Left hindlimb (tissue), 1 donor: ENCODE measurements around the gene AEBP1.

Source experiments
- DNase-seq: peaks from one replicate; pipeline ENCODE4 v3.0.0-alpha.2; 2018

AEBP1 gene

DNA sequence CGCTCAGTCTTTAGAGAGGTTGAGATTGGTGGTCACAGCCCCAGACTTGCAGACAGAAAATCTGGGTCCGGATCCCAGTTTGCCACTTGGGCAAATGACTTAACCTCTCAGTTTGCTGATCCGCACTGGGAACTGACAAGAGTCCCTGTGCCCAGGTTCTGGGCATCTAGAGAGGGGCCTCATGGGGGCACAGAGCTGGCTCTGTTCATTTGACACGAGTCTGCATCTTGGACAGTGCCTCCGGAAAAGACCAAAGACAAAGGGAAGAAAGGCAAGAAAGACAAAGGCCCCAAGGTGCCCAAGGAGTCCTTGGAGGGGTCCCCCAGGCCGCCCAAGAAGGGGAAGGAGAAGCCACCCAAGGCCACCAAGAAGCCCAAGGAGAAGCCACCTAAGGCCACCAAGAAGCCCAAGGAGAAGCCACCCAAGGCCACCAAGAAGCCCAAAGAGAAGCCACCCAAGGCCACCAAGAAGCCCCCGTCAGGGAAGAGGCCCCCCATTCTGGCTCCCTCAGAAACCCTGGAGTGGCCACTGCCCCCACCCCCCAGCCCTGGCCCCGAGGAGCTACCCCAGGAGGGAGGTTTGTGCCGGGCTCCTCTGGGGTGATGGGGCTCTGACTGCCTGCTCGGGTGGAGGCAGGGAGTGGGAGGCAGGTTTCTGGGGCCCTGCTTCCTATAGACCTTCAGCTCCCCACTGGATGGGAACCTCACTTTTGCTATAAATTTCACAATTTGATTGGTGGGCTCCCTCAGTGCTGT, 2.3 kb downstream of the AEBP1 start:
- no peak for DNase-seq

DNA sequence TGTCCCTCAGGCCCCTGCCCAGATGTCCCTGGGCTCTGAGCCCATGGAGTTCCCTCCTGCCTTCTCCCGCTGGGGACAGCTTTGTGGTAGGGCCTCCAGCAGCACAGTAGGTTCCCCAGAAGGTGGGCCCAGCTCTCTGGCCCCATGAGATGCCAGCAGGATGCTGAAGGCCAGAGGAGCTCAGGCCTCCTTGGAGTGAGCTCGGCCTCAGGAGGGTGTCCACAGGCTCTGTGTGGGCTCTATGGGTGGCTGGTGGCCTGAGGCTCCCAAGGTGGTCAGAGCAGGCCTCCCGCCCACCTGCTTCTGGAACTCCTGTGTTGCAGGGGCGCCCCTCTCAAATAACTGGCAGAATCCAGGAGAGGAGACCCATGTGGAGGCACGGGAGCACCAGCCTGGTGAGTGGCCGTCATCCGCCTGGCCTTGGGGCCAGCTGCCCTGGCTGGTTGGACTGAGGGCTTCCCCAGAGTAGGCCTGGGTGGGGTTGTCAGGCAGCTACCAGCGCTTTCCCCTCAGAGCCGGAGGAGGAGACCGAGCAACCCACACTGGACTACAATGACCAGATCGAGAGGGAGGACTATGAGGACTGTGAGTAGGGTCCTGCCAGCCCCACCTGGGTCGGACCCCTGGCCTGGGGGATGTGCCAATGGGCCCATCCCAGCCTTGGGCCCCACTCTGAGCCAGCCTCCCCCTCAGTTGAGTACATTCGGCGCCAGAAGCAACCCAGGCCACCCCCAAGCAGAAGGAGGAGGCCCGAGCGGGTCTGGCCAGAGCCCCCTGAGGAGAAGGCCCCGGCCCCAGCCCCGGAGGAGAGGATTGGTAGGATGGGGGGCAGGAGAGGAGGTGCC, 3.2 kb downstream of the AEBP1 start:
- no peak for DNase-seq

DNA sequence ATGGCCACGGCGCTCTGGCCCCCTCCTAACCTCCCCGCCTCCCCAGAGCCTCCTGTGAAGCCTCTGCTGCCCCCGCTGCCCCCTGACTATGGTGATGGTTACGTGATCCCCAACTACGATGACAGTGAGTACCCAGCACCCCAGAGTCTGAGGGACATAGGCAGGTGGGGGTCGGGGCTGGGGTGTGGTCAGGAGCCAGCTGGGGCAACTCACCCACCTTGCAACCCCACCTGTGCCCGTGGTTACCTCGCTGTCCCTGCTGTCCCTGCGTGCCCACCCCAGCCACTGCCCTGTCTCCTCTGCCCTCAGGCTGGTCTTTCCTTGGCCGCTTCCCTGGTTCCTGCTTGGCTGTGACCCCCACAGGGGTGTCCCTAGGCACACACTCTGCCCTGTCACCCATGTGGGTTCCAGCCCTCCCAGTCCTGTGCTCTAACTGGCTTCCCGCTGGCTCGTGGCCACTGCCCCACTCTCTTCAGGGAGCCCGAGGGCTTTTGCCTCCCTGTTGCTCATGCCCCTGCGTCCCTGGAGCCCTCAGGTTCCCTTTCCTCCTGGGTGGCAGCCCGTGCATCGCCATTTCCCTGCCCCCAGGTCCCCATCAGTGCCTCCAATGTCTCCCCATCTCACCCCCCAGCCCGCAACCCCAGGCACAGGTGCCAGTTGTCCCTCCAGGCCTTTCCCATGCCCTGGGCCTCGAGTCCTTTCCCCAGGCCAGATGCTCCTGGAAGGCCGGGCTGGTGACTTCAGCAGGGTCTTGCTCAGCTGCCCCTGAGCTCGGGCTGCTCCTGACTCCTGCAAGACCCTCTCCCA, 4.0 kb downstream of the AEBP1 start:
- no peak for DNase-seq

DNA sequence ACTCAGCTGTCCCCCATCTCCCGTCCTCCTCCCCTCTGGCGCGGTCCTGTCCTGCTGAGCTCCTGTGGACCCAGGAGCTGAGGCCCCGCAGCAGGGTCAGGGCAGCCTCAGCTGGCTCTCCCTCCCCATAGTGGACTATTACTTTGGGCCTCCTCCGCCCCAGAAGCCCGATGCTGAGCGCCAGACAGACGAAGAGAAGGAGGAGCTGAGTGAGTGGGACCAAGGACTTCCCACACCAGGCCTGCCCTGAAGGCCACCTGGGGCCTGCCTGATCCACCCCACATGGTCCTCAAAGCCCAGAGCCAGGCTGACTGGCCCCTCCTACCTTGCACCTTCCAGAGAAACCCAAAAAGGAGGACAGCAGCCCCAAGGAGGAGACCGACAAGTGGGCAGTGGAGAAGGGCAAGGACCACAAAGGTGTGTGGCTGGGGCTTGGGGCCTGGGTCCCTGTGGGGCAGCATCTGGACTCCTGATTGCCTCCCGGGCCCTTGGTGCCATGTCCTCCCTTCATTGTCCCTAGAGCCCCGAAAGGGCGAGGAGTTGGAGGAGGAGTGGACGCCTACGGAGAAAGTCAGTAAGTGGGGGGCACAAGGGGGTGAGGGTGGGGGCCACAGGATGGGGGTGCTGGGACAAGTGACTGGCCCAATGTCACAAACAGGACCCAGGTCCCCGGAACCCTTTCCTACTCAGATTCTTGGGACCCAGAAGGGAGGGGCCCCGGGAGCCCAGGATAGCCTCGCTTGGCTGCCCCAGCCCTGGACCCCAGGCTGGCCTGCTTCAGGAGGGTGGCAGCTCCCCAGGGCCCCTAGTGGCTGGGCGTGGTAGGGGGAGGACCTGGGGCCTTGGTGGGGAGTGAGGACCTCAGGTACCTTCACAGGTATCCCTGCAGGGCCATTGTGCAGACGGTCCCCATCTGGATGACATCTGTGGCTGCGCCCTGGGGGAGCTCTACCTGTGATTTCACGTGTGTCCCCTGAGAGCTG, 4.9 kb downstream of the AEBP1 start:
- DNase-seq = no peak

DNA sequence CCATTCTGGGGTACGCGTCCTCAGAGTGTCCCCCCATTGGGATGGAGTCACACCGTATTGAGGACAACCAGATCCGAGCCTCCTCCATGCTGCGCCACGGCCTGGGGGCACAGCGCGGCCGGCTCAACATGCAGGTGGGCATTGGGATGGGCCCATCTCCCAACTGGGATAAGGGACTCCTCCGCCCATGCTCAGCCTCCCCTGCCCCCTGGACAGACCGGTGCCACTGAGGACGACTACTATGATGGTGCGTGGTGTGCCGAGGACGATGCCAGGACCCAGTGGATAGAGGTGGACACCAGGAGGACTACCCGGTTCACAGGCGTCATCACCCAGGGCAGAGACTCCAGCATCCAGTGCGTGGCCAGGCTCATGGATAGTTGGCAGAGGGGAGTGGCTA, 5.8 kb downstream of the AEBP1 start:
- no peak for DNase-seq

DNA sequence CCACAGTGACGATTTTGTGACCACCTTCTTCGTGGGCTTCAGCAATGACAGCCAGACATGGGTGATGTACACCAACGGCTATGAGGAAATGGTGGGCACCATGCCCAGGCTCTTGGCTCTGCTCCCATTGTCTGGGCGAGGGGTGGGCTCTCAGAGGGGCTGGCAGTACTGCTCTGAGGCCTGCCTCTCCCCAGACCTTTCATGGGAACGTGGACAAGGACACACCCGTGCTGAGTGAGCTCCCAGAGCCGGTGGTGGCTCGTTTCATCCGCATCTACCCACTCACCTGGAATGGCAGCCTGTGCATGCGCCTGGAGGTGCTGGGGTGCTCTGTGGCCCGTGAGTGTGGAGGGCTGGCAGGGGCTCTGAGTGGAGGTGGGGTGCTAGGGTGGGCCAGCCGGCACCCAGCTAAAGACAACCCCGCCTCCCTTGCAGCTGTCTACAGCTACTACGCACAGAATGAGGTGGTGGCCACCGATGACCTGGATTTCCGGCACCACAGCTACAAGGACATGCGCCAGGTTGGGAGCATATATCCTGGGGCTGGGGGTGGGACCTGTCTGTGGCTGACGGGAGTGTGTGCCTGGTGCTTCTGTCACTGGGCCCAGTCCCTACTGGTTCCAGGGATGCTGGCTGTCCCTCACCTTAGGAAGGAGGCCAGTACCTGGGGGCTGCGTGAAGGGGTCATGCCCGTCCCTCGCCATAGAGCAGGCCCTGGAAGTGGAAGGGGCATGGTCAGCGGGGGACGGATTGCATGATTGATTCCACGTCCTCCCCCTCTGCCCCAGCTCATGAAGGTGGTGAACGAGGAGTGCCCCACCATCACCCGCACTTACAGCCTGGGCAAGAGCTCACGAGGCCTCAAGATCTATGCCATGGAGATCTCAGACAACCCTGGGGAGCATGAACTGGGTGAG, 6.8 kb downstream of the AEBP1 start:
- DNase-seq = no peak

DNA sequence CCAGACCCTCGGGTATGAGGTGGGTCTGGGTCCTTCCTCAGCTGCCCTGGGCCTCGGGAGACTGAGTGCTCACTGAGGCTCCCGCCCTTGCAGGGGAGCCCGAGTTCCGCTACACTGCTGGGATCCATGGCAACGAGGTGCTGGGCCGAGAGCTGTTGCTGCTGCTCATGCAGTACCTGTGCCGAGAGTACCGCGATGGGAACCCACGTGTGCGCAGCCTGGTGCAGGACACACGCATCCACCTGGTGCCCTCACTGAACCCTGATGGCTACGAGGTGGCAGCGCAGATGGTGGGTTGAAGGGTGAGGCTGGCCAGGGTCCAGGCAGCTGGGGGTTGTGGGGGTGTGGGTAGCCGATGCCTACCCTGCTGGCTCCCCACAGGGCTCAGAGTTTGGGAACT, 7.6 kb downstream of the AEBP1 start:
- no peak for DNase-seq

DNA sequence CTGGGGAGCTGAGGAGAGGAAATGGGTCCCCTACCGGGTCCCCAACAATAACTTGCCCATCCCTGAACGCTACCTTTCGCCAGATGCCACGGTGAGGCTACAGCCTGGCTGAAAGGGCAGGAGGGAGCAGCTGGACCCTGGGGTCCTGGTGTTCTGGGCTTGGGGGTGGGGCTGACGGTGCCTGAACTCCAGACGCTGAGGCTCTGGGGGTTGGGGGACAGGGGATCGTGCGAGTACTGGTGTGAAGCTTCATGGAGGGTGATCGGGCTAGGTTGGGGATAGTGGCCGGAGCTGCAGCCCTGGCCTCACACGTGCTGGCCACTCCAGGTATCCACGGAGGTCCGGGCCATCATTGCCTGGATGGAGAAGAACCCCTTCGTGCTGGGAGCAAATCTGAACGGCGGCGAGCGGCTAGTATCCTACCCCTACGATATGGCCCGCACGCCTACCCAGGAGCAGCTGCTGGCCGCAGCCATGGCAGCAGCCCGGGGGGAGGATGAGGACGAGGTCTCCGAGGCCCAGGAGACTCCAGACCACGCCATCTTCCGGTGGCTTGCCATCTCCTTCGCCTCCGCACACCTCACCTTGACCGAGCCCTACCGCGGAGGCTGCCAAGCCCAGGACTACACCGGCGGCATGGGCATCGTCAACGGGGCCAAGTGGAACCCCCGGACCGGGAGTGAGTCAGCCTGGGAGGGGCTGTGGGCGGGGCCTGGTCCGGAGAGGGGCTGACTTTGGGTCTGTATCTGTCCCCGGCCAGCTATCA, 8.3 kb downstream of the AEBP1 start:
- no peak for DNase-seq

DNA sequence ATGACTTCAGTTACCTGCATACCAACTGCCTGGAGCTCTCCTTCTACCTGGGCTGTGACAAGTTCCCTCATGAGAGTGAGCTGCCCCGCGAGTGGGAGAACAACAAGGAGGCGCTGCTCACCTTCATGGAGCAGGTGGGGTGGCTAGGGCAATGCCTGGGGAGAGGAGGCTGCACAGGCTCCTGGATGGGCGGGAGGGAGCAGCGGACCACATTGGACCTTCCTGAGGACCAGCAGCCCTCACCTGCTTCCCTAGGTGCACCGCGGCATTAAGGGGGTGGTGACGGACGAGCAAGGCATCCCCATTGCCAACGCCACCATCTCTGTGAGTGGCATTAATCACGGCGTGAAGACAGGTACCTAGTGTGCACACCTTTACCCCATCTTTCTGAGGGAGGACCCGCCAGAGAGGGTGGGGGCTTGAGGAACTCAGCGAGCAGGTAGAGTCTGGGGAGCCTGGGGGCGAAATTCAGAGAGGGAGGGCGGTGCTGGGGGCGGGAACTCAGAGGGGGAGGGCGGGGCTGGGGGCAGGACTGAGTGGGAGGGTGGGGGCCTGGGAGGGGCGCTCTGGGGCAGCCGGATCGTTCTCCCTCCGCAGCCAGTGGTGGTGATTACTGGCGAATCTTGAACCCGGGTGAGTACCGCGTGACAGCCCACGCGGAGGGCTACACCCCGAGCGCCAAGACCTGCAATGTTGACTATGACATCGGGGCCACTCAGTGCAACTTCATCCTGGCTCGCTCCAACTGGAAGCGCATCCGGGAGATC, 9.0 kb downstream of the AEBP1 start:
- DNase-seq = no peak

DNA sequence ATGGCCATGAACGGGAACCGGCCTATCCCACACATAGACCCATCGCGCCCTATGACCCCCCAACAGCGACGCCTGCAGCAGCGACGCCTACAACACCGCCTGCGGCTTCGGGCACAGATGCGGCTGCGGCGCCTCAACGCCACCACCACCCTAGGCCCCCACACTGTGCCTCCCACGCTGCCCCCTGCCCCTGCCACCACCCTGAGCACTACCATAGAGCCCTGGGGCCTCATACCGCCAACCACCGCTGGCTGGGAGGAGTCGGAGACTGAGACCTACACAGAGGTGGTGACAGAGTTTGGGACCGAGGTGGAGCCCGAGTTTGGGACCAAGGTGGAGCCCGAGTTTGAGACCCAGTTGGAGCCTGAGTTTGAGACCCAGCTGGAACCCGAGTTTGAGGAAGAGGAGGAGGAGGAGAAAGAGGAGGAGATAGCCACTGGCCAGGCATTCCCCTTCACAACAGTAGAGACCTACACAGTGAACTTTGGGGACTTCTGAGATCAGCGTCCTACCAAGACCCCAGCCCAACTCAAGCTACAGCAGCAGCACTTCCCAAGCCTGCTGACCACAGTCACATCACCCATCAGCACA, 9.7 kb downstream of the AEBP1 start:
- DNase-seq = no peak

DNA sequence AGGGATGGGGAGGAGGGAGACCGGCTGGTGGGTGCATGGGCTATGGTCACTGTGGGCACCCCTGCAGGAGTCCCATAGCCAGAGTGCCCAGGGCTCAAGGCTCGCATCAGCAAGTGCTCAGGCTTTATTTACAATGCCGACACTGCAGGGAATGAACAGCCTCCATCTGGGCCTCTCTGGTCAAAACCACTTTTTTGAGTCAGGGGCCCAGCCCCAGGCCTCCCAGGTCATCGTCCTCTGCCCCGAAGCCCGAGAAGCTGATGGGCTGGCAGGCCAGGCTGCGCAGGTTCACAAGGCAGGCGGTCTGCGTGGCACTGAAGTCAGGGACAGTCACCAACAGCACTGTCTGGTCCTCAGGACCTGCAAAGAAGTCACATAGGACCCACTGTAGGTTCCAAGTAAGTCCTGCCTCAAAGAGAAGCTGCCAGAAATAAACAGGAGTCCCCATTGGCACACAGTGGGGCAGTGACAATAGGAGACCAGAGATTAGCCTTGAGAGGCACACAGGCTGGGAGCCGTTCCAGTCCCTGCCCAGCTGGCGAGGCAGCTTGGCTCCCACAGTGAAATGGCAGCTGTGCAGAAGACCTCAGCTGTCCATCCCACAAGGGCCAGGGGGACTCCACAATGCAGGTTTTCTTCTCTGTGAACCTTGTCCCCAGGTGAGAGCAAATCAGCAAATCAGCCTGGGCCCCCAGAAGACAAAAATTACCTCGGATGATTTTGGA, 10.6 kb downstream of the AEBP1 start:
- peak; percentile 66 for DNase-seq

DNA sequence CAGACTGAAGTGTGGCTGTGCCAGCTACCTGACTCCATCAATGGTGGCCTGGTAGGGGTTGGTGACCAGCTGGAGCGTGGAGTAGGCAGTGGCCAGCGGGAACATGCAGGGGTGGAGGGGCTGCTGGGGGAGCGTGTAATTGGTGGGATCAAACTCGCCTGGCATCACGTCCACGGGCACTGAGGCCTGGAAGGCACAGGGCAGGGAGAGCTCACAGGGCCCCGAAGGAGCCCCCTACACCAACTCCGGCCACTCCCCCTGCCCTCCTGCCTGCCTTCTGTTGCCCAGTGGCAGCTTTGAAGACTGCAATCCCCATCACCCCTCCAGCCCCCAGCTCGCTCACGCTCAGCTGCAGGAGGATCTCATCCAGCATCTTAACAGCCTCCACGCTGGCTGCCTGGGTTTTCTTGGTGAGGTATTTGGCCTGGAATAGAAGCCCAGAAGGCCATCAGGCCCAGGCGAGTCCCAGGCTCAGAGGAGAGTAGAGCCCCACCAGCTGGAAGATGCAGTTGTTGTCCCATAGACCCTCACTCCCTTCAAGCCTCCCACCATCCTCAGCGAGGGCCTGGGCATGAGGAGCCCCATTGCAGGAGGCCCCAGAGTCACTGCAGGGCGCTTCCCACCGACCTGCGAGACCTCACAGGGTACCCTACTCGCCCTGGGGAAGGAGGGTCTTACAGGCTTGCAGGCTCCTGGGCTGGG, 12.1 kb downstream of the AEBP1 start:
- no peak for DNase-seq

DNA sequence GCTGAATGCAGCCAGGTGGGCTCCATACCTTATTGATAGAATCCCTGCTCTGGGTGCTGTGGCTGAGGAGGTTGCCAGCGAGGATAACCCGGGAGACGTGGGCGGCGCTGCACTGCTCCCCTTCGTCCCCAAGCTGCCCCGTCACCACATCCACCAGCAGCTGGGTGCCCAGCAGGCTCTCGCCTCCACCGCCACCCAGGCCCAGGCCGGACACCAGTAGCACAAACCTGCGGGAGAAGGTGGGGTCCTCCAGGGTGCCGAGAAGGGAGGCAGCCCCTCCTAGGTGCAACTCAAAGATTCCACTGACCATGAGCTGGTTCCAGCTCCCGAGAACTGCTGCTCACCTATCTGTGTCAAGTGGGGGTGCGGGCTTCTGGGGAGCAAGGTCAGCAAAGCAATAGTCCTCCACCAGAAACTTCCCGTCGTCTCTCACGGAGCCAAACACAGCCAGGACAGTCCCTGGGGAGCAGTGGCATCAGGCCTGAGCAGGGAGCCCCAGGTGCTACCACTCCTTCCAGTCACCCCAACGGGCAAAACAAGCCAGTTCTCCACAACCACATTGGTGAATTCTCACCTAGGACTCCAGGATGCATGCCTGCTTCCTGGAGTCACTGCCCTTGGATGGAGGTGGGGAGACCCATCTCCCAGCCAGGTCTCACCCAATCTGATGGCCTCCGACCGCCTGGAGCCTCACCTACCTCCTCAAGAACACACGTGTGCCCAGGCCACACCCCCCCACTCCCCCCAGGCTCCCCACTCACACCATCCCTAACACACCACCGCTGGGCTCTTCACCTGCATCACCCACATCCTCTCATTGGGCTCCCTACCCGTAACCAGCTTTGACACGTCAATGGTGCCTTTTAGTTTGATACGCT, 12.9 kb downstream of the AEBP1 start:
- DNase-seq = peak; percentile 19

DNA sequence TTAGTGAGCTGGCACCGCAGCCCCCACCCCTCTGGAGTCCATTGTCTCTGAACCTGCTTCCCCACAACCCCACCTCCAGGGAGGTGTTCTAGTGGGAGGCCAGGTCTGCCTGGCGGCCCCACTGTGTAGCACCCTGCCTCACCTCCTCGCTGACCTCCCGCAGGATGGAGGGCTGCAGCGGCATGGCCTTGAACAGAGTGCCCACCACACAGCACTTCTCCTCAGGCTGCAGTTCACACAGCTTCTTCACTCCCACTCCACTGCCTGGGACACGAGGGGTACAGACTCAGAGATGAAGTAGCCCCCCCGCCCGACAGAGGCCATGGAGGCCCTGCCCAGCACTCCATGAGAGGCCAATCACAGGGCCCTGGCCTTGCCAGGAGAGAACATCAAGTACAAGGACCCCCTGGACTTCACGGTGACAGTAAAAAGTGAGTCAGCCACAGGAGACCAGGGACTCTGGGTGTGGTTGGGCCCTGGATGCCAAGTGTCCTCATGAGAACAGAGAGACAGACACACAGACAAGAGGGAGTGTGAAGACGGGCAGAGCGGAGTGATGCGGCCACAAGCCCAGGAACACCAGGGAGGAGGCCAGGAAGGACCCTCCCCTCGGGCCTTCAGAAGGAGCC, 13.8 kb downstream of the AEBP1 start:
- peak; percentile 16 for DNase-seq

DNA sequence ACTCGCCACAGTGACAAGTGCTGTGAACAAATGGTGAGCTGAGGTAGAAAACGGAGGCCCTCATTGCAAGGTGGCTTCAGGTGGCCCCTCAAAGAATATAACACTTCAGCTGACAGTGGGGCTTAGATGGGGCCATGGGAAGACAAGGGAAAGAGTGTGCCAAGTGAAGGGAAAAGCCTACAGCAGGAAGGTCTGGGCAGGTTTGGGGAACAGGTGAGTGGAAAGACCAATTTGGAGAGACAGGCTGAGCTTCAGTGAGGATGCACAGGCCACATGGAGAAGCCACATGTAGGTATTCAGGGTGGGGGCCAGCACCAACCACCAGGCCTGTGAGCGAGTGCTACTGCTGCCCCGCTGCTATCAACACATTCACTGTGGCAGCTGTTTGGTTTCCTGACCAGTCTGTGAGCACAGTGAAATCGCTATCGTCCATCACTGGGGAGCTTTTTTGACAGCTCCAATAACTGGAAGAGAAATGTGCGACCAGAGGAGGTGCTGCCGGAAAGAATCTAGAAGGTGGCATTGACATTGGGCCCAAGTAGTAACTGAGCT, 15.8 kb downstream of the AEBP1 start:
- peak; percentile 17 for DNase-seq

DNA sequence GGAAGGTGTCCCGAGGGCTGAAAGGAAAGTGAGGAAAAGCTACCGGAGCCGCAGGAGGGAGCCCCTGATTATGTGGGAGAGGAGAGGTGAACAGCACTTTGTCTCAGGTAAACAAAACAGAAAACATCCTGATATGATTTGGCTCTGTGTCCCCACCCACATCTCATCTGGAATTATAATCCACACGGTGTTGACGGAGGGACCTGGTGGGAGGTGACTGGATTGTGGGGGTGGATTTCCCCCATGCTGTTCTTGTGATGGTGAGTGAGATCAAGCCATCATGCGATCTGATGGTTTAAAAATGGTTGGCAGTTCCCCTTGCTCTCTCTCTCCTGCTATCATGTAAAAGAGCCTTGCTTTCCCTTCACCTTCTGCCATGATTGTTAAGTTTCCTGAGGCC, 16.2 kb downstream of the AEBP1 start:
- no peak for DNase-seq
